Measurements from ENCODE around the gene LEMD3.
"Not testable (repeated sequence)": the region's sequence is repeated elsewhere in the genome, so short reads cannot be mapped to it uniquely, and the experiment has no call there.

The LEMD3 gene

GRCh38 chr12:65280306-65280705, 110.9 kb downstream of the LEMD3 start:
- DNase-seq, result no peak

GRCh38 chr12:65282840-65283239, 113.5 kb downstream of the LEMD3 start:
- DNase-seq, result no peak

GRCh38 chr12:65285532-65285931, 116.1 kb downstream of the LEMD3 start:
- DNase-seq, result not testable (repeated sequence)

- DNase-seq, result no peak
Measured at GRCh38 chr12:65287426-65287825, 118.0 kb downstream of the LEMD3 start.

- DNase-seq, result no peak
Measured at GRCh38 chr12:65292241-65292640, 122.9 kb downstream of the LEMD3 start.

GRCh38 chr12:65293735-65294134, 124.4 kb downstream of the LEMD3 start:
- DNase-seq, result no peak

- DNase-seq, result no peak
Measured at GRCh38 chr12:65294641-65295262, 125.4 kb downstream of the LEMD3 start.

GRCh38 chr12:65296508-65297265, 127.3 kb downstream of the LEMD3 start:
- DNase-seq, result no peak
